Bronchial epithelial cell (primary cell): Measurements from ENCODE around the gene VSX1. TPM values are rescaled to one million over a fixed set of nuclear protein-coding genes. Genes with fewer than 3 reads are reported as not detected.

Experiments
- DNase-seq: peaks from one replicate; pipeline ENCODE4 v3.0.0-alpha.2; 2010; ENCODE audit warnings: low read depth
- FAIRE-seq: peaks from 2 replicates; lab custom pipeline; 2011; peaks lifted over from hg19 to GRCh38; lab: Jason Lieb, UNC
- H3K27me3 ChIP-seq: 2 replicates; pipeline ENCODE4 v1.5.1; 2011; ENCODE audit warnings: low read length; ENCODE audit not compliant: control insufficient read depth, insufficient read depth
- H3K36me3 ChIP-seq: 2 replicates; pipeline ENCODE4 v1.5.1; 2011; ENCODE audit warnings: low read length; ENCODE audit not compliant: control insufficient read depth, insufficient read depth
- H3K4me3 ChIP-seq: 2 replicates; pipeline ENCODE4 v1.5.1; 2011; ENCODE audit warnings: mild to moderate bottlenecking, low read depth, low read length, control low read depth
- CTCF ChIP-seq: IDR thresholded peaks from 2 replicates; pipeline ENCODE4 v1.5.1; 2011; ENCODE audit warnings: mild to moderate bottlenecking, moderate library complexity, low read length, control low read depth, inconsistent platforms; ENCODE audit not compliant: insufficient read depth, severe bottlenecking
- total RNA-seq: library from RNA; depleted of rRNA; stranded (reverse); fragments of >200 nt; gene quantifications from 2 replicates; pipeline ENCODE4 v1.2.1, GENCODE V29; 2014

Gene VSX1
- total RNA-seq, 1 donor from 2014 or later = not detected

DNA sequence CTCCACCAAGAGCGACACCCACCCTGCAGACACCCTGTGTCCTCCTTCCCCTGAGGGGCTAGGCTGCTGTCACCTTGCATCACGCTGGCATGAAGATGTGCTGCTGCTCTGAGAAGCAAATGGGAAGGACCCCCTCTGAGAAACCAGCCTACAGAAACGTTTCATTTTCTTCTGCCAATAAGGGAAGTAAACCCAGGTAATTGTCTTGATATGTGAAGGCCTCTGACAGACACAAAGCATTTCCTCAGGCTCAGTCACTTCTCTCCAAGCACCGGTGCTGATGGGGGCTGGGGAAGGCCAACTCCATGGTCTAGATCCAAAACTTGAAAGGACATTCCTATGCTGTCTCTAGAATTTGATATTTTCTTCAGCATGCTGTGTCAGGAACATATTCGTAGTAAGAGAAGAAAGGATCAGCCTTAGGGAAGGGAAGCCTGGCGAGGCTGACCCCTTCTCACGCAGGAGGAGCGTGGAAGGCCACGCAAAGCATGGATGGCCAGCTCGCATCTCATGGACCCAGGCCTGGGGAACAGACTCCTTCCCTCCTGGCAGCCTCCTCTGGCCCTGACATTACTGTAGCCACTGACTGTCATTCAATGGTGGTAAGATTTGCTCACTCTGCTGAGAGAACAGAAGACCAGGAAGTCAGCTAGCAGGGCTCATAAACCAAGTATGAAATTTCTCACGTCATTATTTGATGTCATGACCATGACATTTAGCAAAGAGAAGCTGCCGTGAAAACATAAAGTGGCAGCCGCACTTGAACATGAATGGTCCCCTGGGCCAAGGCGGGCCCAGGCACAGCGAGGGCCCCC, 44.4 kb downstream of the VSX1 start:
- Histone ChIP-seq H3K27me3 (peaks cover 1% of the 10 kb centered on the region), H3K36me3 (no peaks in the 10 kb centered on the region), H3K4me3 (no peak overlapping the region)
- TF ChIP-seq CTCF = no peak
- DNase-seq (no peak), FAIRE-seq (no peak)

GRCh38 chr20:25036331-25036936, 45.5 kb downstream of the VSX1 start:
- FAIRE-seq = no peak
- H3K4me3 ChIP-seq = no peak overlapping the region
- DNase-seq = no peak
- peaks cover 1% of the 10 kb centered on the region for H3K27me3 ChIP-seq
- no peak for TF ChIP-seq CTCF
- no peaks in the 10 kb centered on the region for H3K36me3 ChIP-seq

DNA sequence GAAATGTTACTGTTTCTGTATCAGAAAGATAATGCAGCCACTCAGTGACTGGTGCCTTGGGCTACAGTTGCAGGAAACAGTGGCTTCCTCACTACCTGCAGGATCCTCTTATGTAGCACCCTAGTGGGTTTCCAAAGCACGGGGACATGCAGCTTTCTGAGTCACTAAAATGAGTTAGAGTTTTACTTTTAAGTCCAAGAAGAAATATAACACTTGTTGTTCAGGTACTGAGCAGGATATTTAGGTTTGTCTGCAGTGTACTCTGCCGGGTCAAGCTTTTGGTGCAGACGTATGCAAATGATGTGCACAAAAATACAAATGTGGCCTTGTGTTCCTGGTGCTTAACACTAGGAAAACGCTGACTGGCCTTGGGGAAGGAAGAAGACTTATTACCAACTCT, 46.0 kb downstream of the VSX1 start:
- no peak for FAIRE-seq
- no peak for TF ChIP-seq CTCF

DNA sequence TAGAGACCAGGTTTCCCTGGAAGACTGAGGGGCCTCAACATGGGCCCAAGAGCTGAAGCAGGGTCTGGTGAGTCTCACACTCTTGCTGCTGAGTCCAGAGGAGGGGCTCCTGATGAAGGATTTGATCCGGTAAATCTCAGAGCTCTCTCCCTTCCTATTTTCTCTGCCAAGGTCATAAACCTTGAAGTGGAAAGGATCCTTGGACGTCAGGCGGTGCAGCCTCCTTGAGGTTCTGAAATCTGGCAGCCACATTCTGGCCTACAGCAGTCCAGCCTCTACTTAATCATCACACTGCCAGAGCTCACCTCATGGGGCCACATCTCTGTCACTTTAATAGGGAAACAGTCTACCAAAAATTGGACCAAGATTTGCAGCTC, 48.0 kb downstream of the VSX1 start:
- TF ChIP-seq CTCF = no peak
- Histone ChIP-seq H3K27me3 (peaks cover 1% of the 10 kb centered on the region), H3K36me3 (no peaks in the 10 kb centered on the region), H3K4me3 (no peak overlapping the region)
- DNase-seq (no peak), FAIRE-seq (no peak)

More for the DNA sequence above, 46.0 kb downstream of the VSX1 start:
- H3K4me3 ChIP-seq = no peak overlapping the region
- no peak for DNase-seq
- H3K27me3 ChIP-seq = peaks cover 1% of the 10 kb centered on the region
- no peaks in the 10 kb centered on the region for H3K36me3 ChIP-seq

GRCh38 chr20:25033265-25033923, 48.5 kb downstream of the VSX1 start:
- DNase-seq (no peak), FAIRE-seq (no peak)
- Histone ChIP-seq H3K4me3 (no peak overlapping the region), H3K27me3 (peaks cover 1% of the 10 kb centered on the region), H3K36me3 (no peaks in the 10 kb centered on the region)
- TF ChIP-seq CTCF = no peak
